Measurements from ENCODE around the gene RUSC2. TPM values are rescaled to one million over a fixed set of nuclear protein-coding genes. Genes with fewer than 3 reads are reported as not detected.
"Not testable (repeated sequence)": the region's sequence is repeated elsewhere in the genome, so short reads cannot be mapped to it uniquely, and the experiment has no call there.

The RUSC2 gene
- total RNA-seq, result 7.8 and 11.1 TPM in 2 replicates

- peak; percentile 75 to 94 for DNase-seq (ENCODE audit: low read depth in 2 of 2)
Measured at GRCh38 chr9:35489313-35490154, at the start of gene RUSC2. TSS of gene RUSC2 (plus strand) at chr9:35490111. CDS start at chr9:35546522, 56,411 bp downstream.

- DNase-seq (ENCODE audit: low read depth in 2 of 2), result no peak
Measured at GRCh38 chr9:35446012-35446411, 43.9 kb upstream of the RUSC2 start.

GRCh38 chr9:35448496-35448895 is 41.4 kb upstream of the RUSC2 start:
- DNase-seq (ENCODE audit: low read depth in 2 of 2), result no peak

- DNase-seq (ENCODE audit: low read depth in 2 of 2), result no peak
Measured at GRCh38 chr9:35452481-35452880, 37.4 kb upstream of the RUSC2 start.

GRCh38 chr9:35453786-35454185 is 36.1 kb upstream of the RUSC2 start:
- DNase-seq (ENCODE audit: low read depth in 2 of 2), result no peak

GRCh38 chr9:35464141-35465025 is 25.5 kb upstream of the RUSC2 start:
- DNase-seq (ENCODE audit: low read depth in 2 of 2), result no peak

GRCh38 chr9:35470340-35470739 is 19.6 kb upstream of the RUSC2 start:
- no peak for DNase-seq (ENCODE audit: low read depth in 2 of 2)

- DNase-seq (ENCODE audit: low read depth in 2 of 2), result no peak
Measured at GRCh38 chr9:35470894-35471293, 19.0 kb upstream of the RUSC2 start.

GRCh38 chr9:35476596-35476995 is 13.3 kb upstream of the RUSC2 start:
- no peak for DNase-seq (ENCODE audit: low read depth in 2 of 2)

- DNase-seq (ENCODE audit: low read depth in 2 of 2), result peak; percentile 83 to 86
Measured at GRCh38 chr9:35477211-35477855, 12.6 kb upstream of the RUSC2 start.

GRCh38 chr9:35478871-35479270 is 11.0 kb upstream of the RUSC2 start:
- peak in 1 of 2 donors; percentile 51 for DNase-seq (ENCODE audit: low read depth in 2 of 2)

GRCh38 chr9:35481347-35481975 is 8.4 kb upstream of the RUSC2 start:
- DNase-seq (ENCODE audit: low read depth in 2 of 2), result peak; percentile 61 to 78

- DNase-seq (ENCODE audit: low read depth in 2 of 2), result no peak
Measured at GRCh38 chr9:35482071-35482470, 7.8 kb upstream of the RUSC2 start.

- no peak for DNase-seq (ENCODE audit: low read depth in 2 of 2)
Measured at GRCh38 chr9:35484406-35484805, 5.5 kb upstream of the RUSC2 start.

GRCh38 chr9:35487081-35487480 is 2.8 kb upstream of the RUSC2 start:
- no peak for DNase-seq (ENCODE audit: low read depth in 2 of 2)

GRCh38 chr9:35488021-35488420 is 1.9 kb upstream of the RUSC2 start:
- DNase-seq (ENCODE audit: low read depth in 2 of 2), result no peak

GRCh38 chr9:35488566-35489312 is 1.2 kb upstream of the RUSC2 start:
- DNase-seq (ENCODE audit: low read depth in 2 of 2), result no peak

GRCh38 chr9:35490155-35490909 is 421 bp downstream of the RUSC2 start:
- no peak for DNase-seq (ENCODE audit: low read depth in 2 of 2)

- DNase-seq (ENCODE audit: low read depth in 2 of 2), result peak in 1 of 2 donors; percentile 46
Measured at GRCh38 chr9:35490910-35491465, 1.1 kb downstream of the RUSC2 start.

GRCh38 chr9:35493119-35493518 is 3.2 kb downstream of the RUSC2 start:
- DNase-seq (ENCODE audit: low read depth in 2 of 2), result not testable (repeated sequence)

All from dermis microvascular lymphatic vessel endothelial cell (primary cell).